ENCODE measurements around the gene PDCD6IP.
"Not testable (repeated sequence)": the region's sequence is repeated elsewhere in the genome, so short reads cannot be mapped to it uniquely, and the experiment has no call there.

The PDCD6IP gene

DNA sequence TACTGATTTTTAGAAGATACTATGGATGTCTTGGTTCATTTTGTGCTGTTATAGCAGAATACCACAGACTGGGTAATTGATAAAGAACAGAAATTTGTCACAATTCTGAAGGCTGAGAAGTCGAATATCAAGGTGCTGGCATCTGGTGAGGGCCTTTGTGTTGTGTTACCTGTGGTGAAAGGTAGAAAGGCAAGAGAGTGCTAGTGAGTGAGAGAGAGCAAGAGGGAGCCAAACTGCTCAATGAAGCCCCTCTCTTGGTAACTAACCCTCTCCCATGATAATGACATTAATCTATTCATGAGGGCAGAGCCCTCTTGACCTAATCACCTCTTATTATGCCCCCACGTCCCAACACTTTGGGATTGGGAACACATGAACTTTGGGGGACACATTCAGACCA lies 31.3 kb downstream of the PDCD6IP start:
- Histone ChIP-seq H3K9me3 (ENCODE audit: control insufficient read depth in 1 of 2, low read length in 2 of 2) (no peaks in the 10 kb centered on the region), H3K36me3 (ENCODE audit: control insufficient read depth in 1 of 2, insufficient read depth in 2 of 2, low read length in 2 of 2) (peaks cover 5 to 28% of the 10 kb centered on the region in 2 donors)

DNA sequence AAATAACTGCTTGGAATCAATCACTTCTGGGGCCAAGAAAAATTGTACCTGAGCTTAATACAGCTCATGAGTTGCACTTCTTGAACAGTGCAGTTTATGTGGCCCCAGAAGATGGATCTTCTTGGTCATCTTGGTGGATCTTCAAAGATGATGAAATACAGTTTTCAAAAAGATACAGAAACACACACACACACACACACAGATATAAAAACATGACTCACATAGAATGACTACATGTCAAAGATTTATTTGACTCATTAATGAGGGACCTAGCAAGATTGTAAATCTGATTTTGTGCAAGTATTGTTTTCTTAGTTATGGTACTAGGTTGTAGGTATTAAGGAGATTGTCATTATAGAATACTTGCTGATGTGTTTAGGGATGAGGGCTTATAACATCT lies 32.6 kb downstream of the PDCD6IP start:
- Histone ChIP-seq H3K36me3 (ENCODE audit: control insufficient read depth in 1 of 2, insufficient read depth in 2 of 2, low read length in 2 of 2) (peaks cover 0 to 22% of the 10 kb centered on the region in 2 donors), H3K4me3 (ENCODE audit: low read depth in 1 of 2, low read length in 2 of 2) (no peak overlapping the region)

More for the DNA sequence above, 31.3 kb downstream of the PDCD6IP start:
- H3K4me3 ChIP-seq (ENCODE audit: low read depth in 1 of 2, low read length in 2 of 2), result no peak overlapping the region
- peaks cover 0 to 23% of the 10 kb centered on the region in 2 donors for H3K4me1 ChIP-seq (ENCODE audit: control insufficient read depth in 1 of 2, insufficient read depth in 2 of 2, low read length in 2 of 2)
- H3K27me3 ChIP-seq (ENCODE audit: low read depth, low read length), result no peaks in the 10 kb centered on the region
- H3K27ac ChIP-seq (ENCODE audit: low read length), result no peak overlapping the region

DNA sequence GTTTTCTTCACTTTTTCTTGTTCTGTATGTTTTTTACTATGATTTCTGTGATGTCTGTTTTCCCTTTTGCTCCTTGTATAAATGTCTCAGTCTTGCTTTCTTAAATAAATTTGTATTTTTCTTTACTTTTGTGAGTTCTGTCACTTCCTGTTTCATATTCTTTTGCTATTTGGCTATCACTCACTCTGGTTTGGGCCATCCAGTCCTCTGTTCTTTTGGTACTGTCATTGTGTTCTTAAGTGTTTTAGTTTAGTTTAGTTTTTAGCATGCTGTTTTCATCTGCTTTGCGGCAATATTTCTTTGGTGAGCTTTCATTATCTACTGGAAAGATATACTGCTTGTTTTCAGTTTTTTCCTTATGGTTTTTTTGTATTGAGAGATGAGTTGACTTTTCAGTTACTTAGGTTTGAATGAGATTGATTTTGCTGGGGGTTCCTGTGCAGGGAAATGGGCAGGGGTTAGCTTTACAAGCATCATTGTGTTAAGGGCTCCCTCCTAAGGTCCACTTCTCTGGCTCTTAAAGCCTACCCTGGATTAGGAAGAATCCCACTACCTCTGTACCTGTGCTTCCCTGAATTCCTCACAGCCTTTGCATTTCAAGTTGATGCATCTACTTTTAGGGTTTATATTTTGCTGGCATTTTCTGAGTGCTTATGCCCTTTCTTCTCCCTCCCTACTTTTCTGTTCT lies 35.1 kb downstream of the PDCD6IP start:
- Histone ChIP-seq H3K4me1 (ENCODE audit: control insufficient read depth in 1 of 2, insufficient read depth in 2 of 2, low read length in 2 of 2) (peaks cover 0 to 20% of the 10 kb centered on the region in 2 donors), H3K27ac (ENCODE audit: low read length) (no peak overlapping the region), H3K36me3 (ENCODE audit: control insufficient read depth in 1 of 2, insufficient read depth in 2 of 2, low read length in 2 of 2) (peaks cover 0 to 18% of the 10 kb centered on the region in 2 donors), H3K4me3 (ENCODE audit: low read depth in 1 of 2, low read length in 2 of 2) (no peak overlapping the region), H3K9me3 (ENCODE audit: control insufficient read depth in 1 of 2, low read length in 2 of 2) (no peaks in the 10 kb centered on the region), H3K27me3 (ENCODE audit: low read depth, low read length) (no peaks in the 10 kb centered on the region)

More for the DNA sequence above, 32.6 kb downstream of the PDCD6IP start:
- Histone ChIP-seq H3K27me3 (ENCODE audit: low read depth, low read length) (no peaks in the 10 kb centered on the region), H3K9me3 (ENCODE audit: control insufficient read depth in 1 of 2, low read length in 2 of 2) (no peaks in the 10 kb centered on the region), H3K27ac (ENCODE audit: low read length) (no peak overlapping the region), H3K4me1 (ENCODE audit: control insufficient read depth in 1 of 2, insufficient read depth in 2 of 2, low read length in 2 of 2) (peaks cover 0 to 23% of the 10 kb centered on the region in 2 donors)

DNA sequence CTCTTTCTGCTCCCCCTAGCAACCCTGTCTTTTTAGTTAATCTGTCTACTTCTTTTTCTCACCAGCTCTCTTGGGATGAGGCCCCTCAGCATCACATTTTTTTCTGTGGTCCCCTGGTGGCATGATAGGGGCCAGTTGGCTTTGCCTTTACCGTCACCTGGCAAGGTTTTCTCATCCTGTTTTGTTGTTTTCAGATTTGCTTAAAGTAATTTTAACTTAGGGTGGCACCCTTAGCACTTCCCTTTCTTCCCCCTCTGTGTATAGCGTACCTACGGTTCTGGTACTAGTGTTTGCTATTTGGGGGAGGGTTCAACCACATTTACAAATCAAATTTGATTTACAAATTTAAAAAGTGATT lies 35.6 kb downstream of the PDCD6IP start:
- peaks cover 0 to 14% of the 10 kb centered on the region in 2 donors for H3K4me1 ChIP-seq (ENCODE audit: control insufficient read depth in 1 of 2, insufficient read depth in 2 of 2, low read length in 2 of 2)
- no peaks in the 10 kb centered on the region for H3K27me3 ChIP-seq (ENCODE audit: low read depth, low read length)
- H3K9me3 ChIP-seq (ENCODE audit: control insufficient read depth in 1 of 2, low read length in 2 of 2), result no peaks in the 10 kb centered on the region
- H3K27ac ChIP-seq (ENCODE audit: low read length), result no peak overlapping the region
- H3K4me3 ChIP-seq (ENCODE audit: low read depth in 1 of 2, low read length in 2 of 2), result no peak overlapping the region
- peaks cover 0 to 18% of the 10 kb centered on the region in 2 donors for H3K36me3 ChIP-seq (ENCODE audit: control insufficient read depth in 1 of 2, insufficient read depth in 2 of 2, low read length in 2 of 2)

DNA sequence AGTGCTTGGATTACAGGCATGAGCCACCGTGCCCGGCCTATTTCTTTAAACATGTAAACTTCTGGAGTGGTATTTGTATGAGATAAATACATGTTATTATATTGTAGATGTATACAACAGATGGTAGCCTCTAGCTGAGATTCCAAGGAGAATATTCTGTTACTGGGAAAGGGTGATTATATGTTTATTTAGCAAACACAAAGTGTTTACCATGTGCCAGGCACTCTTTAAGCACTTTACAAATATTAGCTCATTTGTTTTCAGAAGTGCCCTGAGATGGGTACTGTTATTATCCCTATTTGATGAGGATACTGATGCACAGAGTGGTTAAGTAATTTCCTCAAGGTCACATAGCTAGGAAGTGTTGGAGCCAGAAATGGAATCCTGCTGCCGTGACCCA lies 38.8 kb downstream of the PDCD6IP start:
- not testable (repeated sequence) for H3K27ac ChIP-seq (ENCODE audit: low read length); H3K27me3 ChIP-seq (ENCODE audit: low read depth, low read length); H3K4me3 ChIP-seq (ENCODE audit: low read depth in 1 of 2, low read length in 2 of 2); H3K9me3 ChIP-seq (ENCODE audit: control insufficient read depth in 1 of 2, low read length in 2 of 2); H3K4me1 ChIP-seq (ENCODE audit: control insufficient read depth in 1 of 2, insufficient read depth in 2 of 2, low read length in 2 of 2)
- H3K36me3 ChIP-seq (ENCODE audit: control insufficient read depth in 1 of 2, insufficient read depth in 2 of 2, low read length in 2 of 2), result peaks cover 0 to 11% of the 10 kb centered on the region in 2 donors

DNA sequence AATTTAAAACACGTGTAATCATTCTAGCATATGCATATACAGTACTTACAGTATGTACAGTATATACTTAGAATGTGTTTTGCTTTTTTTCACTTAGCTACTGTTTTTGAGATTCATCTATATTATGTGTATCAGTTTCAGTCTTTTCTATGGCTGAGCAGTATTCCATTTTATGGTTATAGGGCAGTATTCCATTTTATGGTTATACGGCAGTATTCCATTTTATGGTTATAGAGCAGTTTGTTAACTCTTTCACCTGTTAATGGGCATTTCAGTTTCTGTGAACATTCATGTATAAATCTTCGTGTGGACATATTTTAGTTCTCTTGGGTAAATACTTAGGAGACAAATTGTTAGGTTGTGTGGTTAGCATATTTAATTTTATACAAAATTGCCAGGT lies 40.9 kb downstream of the PDCD6IP start:
- H3K27ac ChIP-seq (ENCODE audit: low read length), result no peak overlapping the region
- H3K4me1 ChIP-seq (ENCODE audit: control insufficient read depth in 1 of 2, insufficient read depth in 2 of 2, low read length in 2 of 2), result no peaks in the 10 kb centered on the region
- H3K4me3 ChIP-seq (ENCODE audit: low read depth in 1 of 2, low read length in 2 of 2), result no peak overlapping the region
- peaks cover 0 to 11% of the 10 kb centered on the region in 2 donors for H3K36me3 ChIP-seq (ENCODE audit: control insufficient read depth in 1 of 2, insufficient read depth in 2 of 2, low read length in 2 of 2)
- no peaks in the 10 kb centered on the region for H3K27me3 ChIP-seq (ENCODE audit: low read depth, low read length)
- no peaks in the 10 kb centered on the region for H3K9me3 ChIP-seq (ENCODE audit: control insufficient read depth in 1 of 2, low read length in 2 of 2)

DNA sequence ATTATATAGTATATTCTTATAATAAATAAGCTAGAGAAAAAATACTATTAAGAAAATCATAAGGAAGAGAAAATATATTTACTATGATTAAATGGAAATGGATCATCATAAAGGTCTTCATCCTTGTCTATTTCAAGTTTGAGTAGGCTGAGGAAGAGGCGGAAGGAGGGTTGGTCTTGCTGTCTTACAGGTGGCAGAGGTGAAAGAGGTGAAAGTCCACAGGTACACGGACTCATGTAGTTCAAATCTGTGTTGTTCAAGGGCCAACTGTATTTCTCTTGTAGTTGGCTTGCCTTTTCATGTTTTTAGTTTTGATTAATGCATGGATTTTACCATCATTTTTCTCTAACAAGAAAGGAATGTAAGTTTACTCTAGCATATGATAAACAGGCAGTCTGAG lies 41.7 kb downstream of the PDCD6IP start:
- H3K4me3 ChIP-seq (ENCODE audit: low read depth in 1 of 2, low read length in 2 of 2), result no peak overlapping the region
- no peaks in the 10 kb centered on the region for H3K4me1 ChIP-seq (ENCODE audit: control insufficient read depth in 1 of 2, insufficient read depth in 2 of 2, low read length in 2 of 2)
- no peaks in the 10 kb centered on the region for H3K9me3 ChIP-seq (ENCODE audit: control insufficient read depth in 1 of 2, low read length in 2 of 2)
- H3K27ac ChIP-seq (ENCODE audit: low read length), result no peak overlapping the region
- H3K27me3 ChIP-seq (ENCODE audit: low read depth, low read length), result no peaks in the 10 kb centered on the region
- peaks cover 2 to 13% of the 10 kb centered on the region in 2 donors for H3K36me3 ChIP-seq (ENCODE audit: control insufficient read depth in 1 of 2, insufficient read depth in 2 of 2, low read length in 2 of 2)

DNA sequence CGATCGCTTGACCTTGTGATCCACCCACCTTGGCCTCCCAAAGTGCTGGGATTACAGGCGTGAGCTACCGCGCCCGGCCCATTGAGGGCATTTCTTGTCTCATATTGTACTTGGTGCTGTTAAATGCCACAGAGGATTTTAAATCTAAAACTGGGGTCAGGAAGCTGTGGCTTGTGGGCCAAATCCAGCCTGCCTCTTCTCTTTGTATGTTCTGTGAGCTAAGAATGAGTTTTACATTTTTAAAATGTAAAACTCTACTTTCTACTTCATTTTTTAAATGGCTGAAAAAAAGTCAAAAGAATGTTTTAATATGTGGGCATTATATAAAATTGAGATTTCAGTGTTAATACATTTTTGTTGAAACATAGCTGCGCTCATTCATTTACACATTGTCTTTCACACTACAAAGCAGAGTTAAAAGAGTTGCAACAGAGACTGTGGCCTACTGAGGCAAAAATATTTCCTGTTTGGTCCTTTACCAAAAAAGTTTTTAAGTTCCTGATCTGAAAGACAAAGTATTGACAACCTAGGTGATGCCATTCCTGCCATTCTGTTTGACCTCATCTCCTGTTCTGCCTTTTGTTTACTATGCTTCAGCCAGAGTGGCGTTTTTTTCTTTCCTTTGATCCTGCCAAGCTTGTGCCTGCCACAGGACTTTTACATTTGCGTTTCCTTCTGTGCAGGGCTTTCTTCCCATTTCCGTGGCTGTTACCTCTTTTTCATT lies 50.4 kb downstream of the PDCD6IP start:
- no peak overlapping the region for H3K27ac ChIP-seq (ENCODE audit: low read length)
- H3K27me3 ChIP-seq (ENCODE audit: low read depth, low read length), result no peaks in the 10 kb centered on the region
- no peaks in the 10 kb centered on the region for H3K9me3 ChIP-seq (ENCODE audit: control insufficient read depth in 1 of 2, low read length in 2 of 2)
- H3K4me1 ChIP-seq (ENCODE audit: control insufficient read depth in 1 of 2, insufficient read depth in 2 of 2, low read length in 2 of 2), result no peaks in the 10 kb centered on the region
- H3K36me3 ChIP-seq (ENCODE audit: control insufficient read depth in 1 of 2, insufficient read depth in 2 of 2, low read length in 2 of 2), result peaks cover 12 to 18% of the 10 kb centered on the region in 2 donors
- no peak overlapping the region for H3K4me3 ChIP-seq (ENCODE audit: low read depth in 1 of 2, low read length in 2 of 2)

DNA sequence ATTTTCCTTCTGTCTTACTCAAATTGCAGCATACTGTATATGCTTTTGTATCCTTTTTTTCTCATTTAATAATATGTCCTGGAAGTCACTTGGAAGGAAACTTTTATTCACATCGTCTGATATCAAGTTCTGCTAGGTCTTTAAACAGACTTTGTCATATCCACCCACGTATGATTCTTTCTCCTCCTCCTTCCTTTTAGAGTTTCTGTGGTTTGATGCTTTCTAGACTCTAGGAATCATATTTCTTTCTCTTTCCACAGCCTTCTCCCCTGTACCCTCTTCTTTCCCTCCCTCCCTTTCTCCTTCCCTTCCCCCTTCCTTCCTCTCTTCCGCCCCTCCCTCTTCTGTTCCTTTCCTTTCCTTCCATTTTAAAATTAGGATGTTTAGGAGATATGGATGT lies 52.2 kb downstream of the PDCD6IP start:
- not testable (repeated sequence) for H3K27ac ChIP-seq (ENCODE audit: low read length); H3K9me3 ChIP-seq (ENCODE audit: control insufficient read depth in 1 of 2, low read length in 2 of 2); H3K27me3 ChIP-seq (ENCODE audit: low read depth, low read length); H3K4me3 ChIP-seq (ENCODE audit: low read depth in 1 of 2, low read length in 2 of 2); H3K4me1 ChIP-seq (ENCODE audit: control insufficient read depth in 1 of 2, insufficient read depth in 2 of 2, low read length in 2 of 2)
- peaks cover 7 to 14% of the 10 kb centered on the region in 2 donors for H3K36me3 ChIP-seq (ENCODE audit: control insufficient read depth in 1 of 2, insufficient read depth in 2 of 2, low read length in 2 of 2)

DNA sequence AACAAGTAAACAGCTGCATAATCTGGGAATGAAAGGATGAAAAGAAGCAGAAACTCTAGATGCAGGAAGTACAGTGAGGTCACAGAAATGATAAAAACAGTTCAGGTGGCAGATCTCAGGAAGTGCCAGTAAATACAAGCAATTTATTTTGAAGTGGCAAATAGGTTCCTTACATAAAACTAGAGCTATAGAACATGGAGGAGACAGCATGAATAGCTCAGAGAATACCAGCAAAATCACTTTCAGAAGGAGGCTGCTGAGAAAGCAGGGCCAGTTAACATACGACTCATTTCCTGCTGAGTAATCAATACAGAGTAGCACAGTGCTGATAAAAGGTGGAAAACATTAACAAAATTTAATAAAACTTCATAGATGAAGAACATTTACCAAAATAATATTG lies 57.0 kb downstream of the PDCD6IP start:
- H3K27me3 ChIP-seq (ENCODE audit: low read depth, low read length); H3K27ac ChIP-seq (ENCODE audit: low read length); H3K36me3 ChIP-seq (ENCODE audit: control insufficient read depth in 1 of 2, insufficient read depth in 2 of 2, low read length in 2 of 2); H3K9me3 ChIP-seq (ENCODE audit: control insufficient read depth in 1 of 2, low read length in 2 of 2); H3K4me1 ChIP-seq (ENCODE audit: control insufficient read depth in 1 of 2, insufficient read depth in 2 of 2, low read length in 2 of 2); H3K4me3 ChIP-seq (ENCODE audit: low read depth in 1 of 2, low read length in 2 of 2): not testable (repeated sequence)

DNA sequence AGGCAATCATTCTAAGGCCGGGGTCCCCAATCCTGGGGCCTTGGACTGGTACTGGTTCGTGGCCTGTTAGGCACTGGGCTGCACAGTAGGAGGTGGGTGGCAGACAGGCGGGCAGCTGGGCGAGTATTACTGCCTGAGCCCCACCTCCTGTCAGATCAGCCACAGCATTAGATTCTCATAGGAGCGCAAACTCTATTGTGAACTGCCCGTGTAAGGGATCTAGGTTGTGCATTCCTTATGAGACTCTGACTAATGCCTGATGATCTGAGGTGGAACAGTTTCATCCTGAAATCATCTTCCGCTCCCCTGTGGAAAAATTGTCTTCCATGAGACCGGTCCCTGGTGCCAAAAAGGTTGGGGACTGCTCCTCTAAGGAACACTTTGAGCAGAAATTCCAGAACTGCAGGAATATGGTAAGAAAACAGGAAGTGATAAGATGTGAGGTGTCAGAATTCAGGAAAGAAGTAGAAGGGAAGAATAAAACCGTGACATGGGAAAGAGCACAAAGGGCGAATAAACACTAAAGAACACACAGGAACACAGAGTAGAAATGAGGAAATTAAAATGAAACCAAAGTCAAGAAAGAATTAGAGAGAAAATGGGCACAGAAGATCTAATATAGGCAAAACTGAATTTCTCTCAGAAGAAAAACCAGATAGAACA lies 57.6 kb downstream of the PDCD6IP start:
- Histone ChIP-seq H3K4me3 (ENCODE audit: low read depth in 1 of 2, low read length in 2 of 2) (no peak overlapping the region), H3K27me3 (ENCODE audit: low read depth, low read length) (no peaks in the 10 kb centered on the region), H3K36me3 (ENCODE audit: control insufficient read depth in 1 of 2, insufficient read depth in 2 of 2, low read length in 2 of 2) (peaks cover 5 to 10% of the 10 kb centered on the region in 2 donors), H3K27ac (ENCODE audit: low read length) (no peak overlapping the region), H3K9me3 (ENCODE audit: control insufficient read depth in 1 of 2, low read length in 2 of 2) (no peaks in the 10 kb centered on the region), H3K4me1 (ENCODE audit: control insufficient read depth in 1 of 2, insufficient read depth in 2 of 2, low read length in 2 of 2) (peaks cover 0 to 4% of the 10 kb centered on the region in 2 donors)

Data from muscle layer of duodenum (tissue), 2 donors.